CD1c-positive myeloid dendritic cell (primary cell): ENCODE measurements around the gene HASPIN.

Source experiments
- DNase-seq: peaks from one replicate; pipeline ENCODE4 v3.0.0-alpha.2; 2016; ENCODE audit errors: extremely low spot score

Gene HASPIN

GRCh38 chr17:3723556-3724377 lies at the start of gene HASPIN:
Gene HASPIN (plus strand): TSS chr17:3723903. CDS start chr17:3723936, 33 bp downstream.
- peak; percentile 97 for DNase-seq

GRCh38 chr17:3675886-3676285 lies 47.8 kb upstream of the HASPIN start:
- DNase-seq, result no peak

GRCh38 chr17:3678095-3678820 lies 45.4 kb upstream of the HASPIN start:
- no peak for DNase-seq

- peak; percentile 43 for DNase-seq
Observed at GRCh38 chr17:3678821-3679530, 44.7 kb upstream of the HASPIN start.

- DNase-seq, result no peak
Observed at GRCh38 chr17:3679531-3680126, 44.1 kb upstream of the HASPIN start.

GRCh38 chr17:3681057-3681456 lies 42.6 kb upstream of the HASPIN start:
- DNase-seq, result no peak

- peak; percentile 33 for DNase-seq
Observed at GRCh38 chr17:3681565-3681964, 42.1 kb upstream of the HASPIN start.

- no peak for DNase-seq
Observed at GRCh38 chr17:3682033-3682432, 41.7 kb upstream of the HASPIN start.

GRCh38 chr17:3683054-3683511 lies 40.6 kb upstream of the HASPIN start:
- peak; percentile 68 for DNase-seq

GRCh38 chr17:3685174-3685573 lies 38.5 kb upstream of the HASPIN start:
- DNase-seq, result no peak

GRCh38 chr17:3688027-3688553 lies 35.6 kb upstream of the HASPIN start:
- no peak for DNase-seq

- DNase-seq, result no peak
Observed at GRCh38 chr17:3688852-3689261, 34.8 kb upstream of the HASPIN start.

- no peak for DNase-seq
Observed at GRCh38 chr17:3689262-3690093, 34.2 kb upstream of the HASPIN start.

GRCh38 chr17:3690094-3690715 lies 33.5 kb upstream of the HASPIN start:
- no peak for DNase-seq

GRCh38 chr17:3691617-3692067 lies 32.1 kb upstream of the HASPIN start:
- no peak for DNase-seq

GRCh38 chr17:3692346-3692745 lies 31.4 kb upstream of the HASPIN start:
- no peak for DNase-seq

- no peak for DNase-seq
Observed at GRCh38 chr17:3693141-3693540, 30.6 kb upstream of the HASPIN start.

GRCh38 chr17:3693829-3694231 lies 29.9 kb upstream of the HASPIN start:
- no peak for DNase-seq

GRCh38 chr17:3695129-3695722 lies 28.5 kb upstream of the HASPIN start:
- DNase-seq, result no peak
